Astrocyte (in vitro differentiated cells and primary cell): ENCODE measurements around the gene CTNNAL1. TPM values are rescaled to one million over a fixed set of nuclear protein-coding genes. Genes with fewer than 3 reads are reported as not detected.

Source experiments
- DNase-seq: peaks from one replicate; pipeline ENCODE4 v3.0.0-alpha.2; 2010; ENCODE audit warnings: low read depth
- FAIRE-seq: peaks from 2 replicates; lab custom pipeline; 2011; peaks lifted over from hg19 to GRCh38; lab: Jason Lieb, UNC
- H2AFZ ChIP-seq: 2 replicates; pipeline ENCODE4 v1.6.0; 2012; ENCODE audit warnings: low read depth, low read length, inconsistent platforms
- H3K27ac ChIP-seq: 2 replicates; pipeline ENCODE4 v1.5.1; 2011; ENCODE audit warnings: low read depth, low read length, inconsistent platforms
- H3K27me3 ChIP-seq: 2 replicates; pipeline ENCODE4 v1.6.0; 2011; ENCODE audit warnings: low read length, inconsistent platforms; ENCODE audit not compliant: insufficient read depth
- H3K36me3 ChIP-seq: 2 replicates; pipeline ENCODE4 v1.5.1; 2011; ENCODE audit warnings: low read length, inconsistent platforms; ENCODE audit not compliant: insufficient read depth
- H3K4me1 ChIP-seq: 2 replicates; pipeline ENCODE4 v1.5.1; 2011; ENCODE audit warnings: low read length, inconsistent platforms; ENCODE audit not compliant: insufficient read depth
- H3K4me2 ChIP-seq: 2 replicates; pipeline ENCODE4 v1.6.0; 2012; ENCODE audit warnings: low read length, inconsistent platforms
- H3K4me3 ChIP-seq: 2 replicates; pipeline ENCODE4 v1.5.1; 2011; ENCODE audit warnings: low read depth, mild to moderate bottlenecking, low read length, inconsistent platforms; ENCODE audit not compliant: insufficient read depth
- H3K79me2 ChIP-seq: 2 replicates; pipeline ENCODE4 v1.6.0; 2012; ENCODE audit warnings: mild to moderate bottlenecking, low read length, inconsistent platforms; ENCODE audit not compliant: insufficient read depth
- H3K9ac ChIP-seq: 2 replicates; pipeline ENCODE4 v1.6.0; 2012; ENCODE audit warnings: mild to moderate bottlenecking, low read length, inconsistent platforms
- H3K9me3 ChIP-seq: 2 replicates; pipeline ENCODE4 v1.5.1; 2012; ENCODE audit warnings: low read depth, mild to moderate bottlenecking, low read length, inconsistent platforms; ENCODE audit not compliant: insufficient read depth
- H4K20me1 ChIP-seq: 2 replicates; pipeline ENCODE4 v1.6.0; 2012; ENCODE audit warnings: low read length, inconsistent platforms; ENCODE audit not compliant: insufficient read depth
- H3K27ac Mint-ChIP-seq: one replicate; pipeline ENCODE4 v1.8.0; 2021; ENCODE audit warnings: mild to moderate bottlenecking, mixed read lengths; ENCODE audit not compliant: unreplicated experiment
- H3K27me3 Mint-ChIP-seq: one replicate; pipeline ENCODE4 v1.8.0; 2021; ENCODE audit warnings: low read depth, mixed read lengths; ENCODE audit not compliant: unreplicated experiment
- H3K36me3 Mint-ChIP-seq: one replicate; pipeline ENCODE4 v1.8.0; 2021; ENCODE audit warnings: low read depth, mixed read lengths; ENCODE audit not compliant: unreplicated experiment
- H3K4me1 Mint-ChIP-seq: one replicate; pipeline ENCODE4 v1.8.0; 2021; ENCODE audit warnings: low read depth, mixed read lengths; ENCODE audit not compliant: unreplicated experiment
- H3K4me3 Mint-ChIP-seq: one replicate; pipeline ENCODE4 v1.8.0; 2021; ENCODE audit warnings: mild to moderate bottlenecking, moderate library complexity, mixed read lengths; ENCODE audit not compliant: unreplicated experiment
- H3K9me3 Mint-ChIP-seq: one replicate; pipeline ENCODE4 v1.8.0; 2021; ENCODE audit warnings: mild to moderate bottlenecking, mixed read lengths; ENCODE audit not compliant: unreplicated experiment
- EZH2 ChIP-seq: IDR thresholded peaks from 2 replicates; pipeline ENCODE4 v1.6.1; 2012; ENCODE audit warnings: mild to moderate bottlenecking, low read length, inconsistent platforms; ENCODE audit not compliant: insufficient read depth
- total RNA-seq: library from RNA; stranded (reverse); gene quantifications from 2 replicates; pipeline ENCODE4 v1.2.1, GENCODE V29; 2021
- TF ChIP-seq, protein P1 (sequence below): IDR thresholded peaks from 2 replicates; pipeline ENCODE4 v1.5.1; 2011; ENCODE audit warnings: low read depth, mild to moderate bottlenecking, inconsistent platforms, low read length, moderate library complexity; ENCODE audit not compliant: insufficient read depth

Gene CTNNAL1
- total RNA-seq, 1 donor from 2014 or later, result 35.1 TPM

- Mint-ChIP-seq H3K27me3 (no peaks in the 10 kb centered on the region), H3K4me3 (no peak overlapping the region), H3K27ac (no peak overlapping the region), H3K36me3 (peaks cover 22% of the 10 kb centered on the region), H3K4me1 (no peaks in the 10 kb centered on the region), H3K9me3 (no peaks in the 10 kb centered on the region)
- no peaks in the 10 kb centered on the region for H3K4me1 ChIP-seq
- no peaks in the 10 kb centered on the region for H3K79me2 ChIP-seq
- H3K4me2 ChIP-seq, result no peak overlapping the region
- H3K9ac ChIP-seq, result no peak overlapping the region
- no peaks in the 10 kb centered on the region for H4K20me1 ChIP-seq
- H3K27ac ChIP-seq, result no peak overlapping the region
- DNase-seq (no peak), FAIRE-seq (no peak)
- H3K36me3 ChIP-seq, result peaks cover 41% of the 10 kb centered on the region
- H2AFZ ChIP-seq, result no peak overlapping the region
- H3K27me3 ChIP-seq, result no peaks in the 10 kb centered on the region
- no peak overlapping the region for H3K4me3 ChIP-seq
- no peak for TF ChIP-seq EZH2
- TF ChIP-seq, protein P1, sequence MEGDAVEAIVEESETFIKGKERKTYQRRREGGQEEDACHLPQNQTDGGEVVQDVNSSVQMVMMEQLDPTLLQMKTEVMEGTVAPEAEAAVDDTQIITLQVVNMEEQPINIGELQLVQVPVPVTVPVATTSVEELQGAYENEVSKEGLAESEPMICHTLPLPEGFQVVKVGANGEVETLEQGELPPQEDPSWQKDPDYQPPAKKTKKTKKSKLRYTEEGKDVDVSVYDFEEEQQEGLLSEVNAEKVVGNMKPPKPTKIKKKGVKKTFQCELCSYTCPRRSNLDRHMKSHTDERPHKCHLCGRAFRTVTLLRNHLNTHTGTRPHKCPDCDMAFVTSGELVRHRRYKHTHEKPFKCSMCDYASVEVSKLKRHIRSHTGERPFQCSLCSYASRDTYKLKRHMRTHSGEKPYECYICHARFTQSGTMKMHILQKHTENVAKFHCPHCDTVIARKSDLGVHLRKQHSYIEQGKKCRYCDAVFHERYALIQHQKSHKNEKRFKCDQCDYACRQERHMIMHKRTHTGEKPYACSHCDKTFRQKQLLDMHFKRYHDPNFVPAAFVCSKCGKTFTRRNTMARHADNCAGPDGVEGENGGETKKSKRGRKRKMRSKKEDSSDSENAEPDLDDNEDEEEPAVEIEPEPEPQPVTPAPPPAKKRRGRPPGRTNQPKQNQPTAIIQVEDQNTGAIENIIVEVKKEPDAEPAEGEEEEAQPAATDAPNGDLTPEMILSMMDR, result no peak
- no peaks in the 10 kb centered on the region for H3K9me3 ChIP-seq
Observed at GRCh38 chr9:109047259-109047658, 34.0 kb upstream of the CTNNAL1 start.

- Histone ChIP-seq H3K27ac (no peak overlapping the region), H2AFZ (no peak overlapping the region), H3K9ac (no peak overlapping the region), H3K79me2 (no peaks in the 10 kb centered on the region), H3K36me3 (peaks cover 41% of the 10 kb centered on the region), H3K4me3 (no peak overlapping the region), H4K20me1 (no peaks in the 10 kb centered on the region), H3K4me2 (no peak overlapping the region), H3K4me1 (no peaks in the 10 kb centered on the region), H3K27me3 (no peaks in the 10 kb centered on the region), H3K9me3 (no peaks in the 10 kb centered on the region)
- Mint-ChIP-seq H3K4me3 (no peak overlapping the region), H3K27me3 (no peaks in the 10 kb centered on the region), H3K27ac (no peak overlapping the region), H3K36me3 (peaks cover 24% of the 10 kb centered on the region), H3K4me1 (no peaks in the 10 kb centered on the region), H3K9me3 (no peaks in the 10 kb centered on the region)
- TF ChIP-seq, protein P1, result no peak
- TF ChIP-seq EZH2, result no peak
- FAIRE-seq (no peak), DNase-seq (no peak)
Observed at GRCh38 chr9:109046346-109046745, 33.0 kb upstream of the CTNNAL1 start.

DNA sequence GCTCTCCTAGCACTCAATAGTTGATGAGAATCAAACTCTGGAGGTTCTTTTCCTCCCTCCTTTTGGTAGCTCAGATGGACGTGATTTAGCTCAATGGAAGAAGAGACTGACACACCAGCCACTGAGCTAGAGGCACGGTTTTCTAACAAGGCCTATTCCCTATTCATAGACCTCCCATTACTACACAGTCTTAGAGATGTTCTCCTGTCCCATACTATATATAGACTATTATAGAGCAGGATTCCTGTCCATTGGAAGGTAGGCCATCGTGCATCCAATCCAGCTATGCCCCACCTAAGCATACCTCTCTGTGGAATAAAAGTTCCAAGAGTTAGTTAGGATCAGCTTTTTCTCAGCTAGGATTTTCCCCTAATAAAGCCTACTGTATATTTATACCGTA lies 30.3 kb upstream of the CTNNAL1 start:
- H3K9me3 Mint-ChIP-seq, result no peaks in the 10 kb centered on the region
- no peaks in the 10 kb centered on the region for H4K20me1 ChIP-seq
- H3K36me3 Mint-ChIP-seq, result peaks cover 15% of the 10 kb centered on the region
- H3K9me3 ChIP-seq, result no peaks in the 10 kb centered on the region
- TF ChIP-seq EZH2, result no peak
- TF ChIP-seq, protein P1, result no peak
- no peaks in the 10 kb centered on the region for H3K27me3 ChIP-seq
- DNase-seq (no peak), FAIRE-seq (no peak)
- no peak overlapping the region for H3K9ac ChIP-seq
- H3K27me3 Mint-ChIP-seq, result no peaks in the 10 kb centered on the region
- H3K4me1 ChIP-seq, result peaks cover 7% of the 10 kb centered on the region
- no peak overlapping the region for H3K4me3 Mint-ChIP-seq
- H3K4me3 ChIP-seq, result no peak overlapping the region
- no peaks in the 10 kb centered on the region for H3K79me2 ChIP-seq
- no peak overlapping the region for H3K27ac ChIP-seq
- no peak overlapping the region for H3K27ac Mint-ChIP-seq
- peaks cover 27% of the 10 kb centered on the region for H3K36me3 ChIP-seq
- H2AFZ ChIP-seq, result no peak overlapping the region
- peaks cover 12% of the 10 kb centered on the region for H3K4me1 Mint-ChIP-seq
- no peak overlapping the region for H3K4me2 ChIP-seq
